ENCODE data around the gene LETM1. TPM values are rescaled to one million over a fixed set of nuclear protein-coding genes. Genes with fewer than 3 reads are reported as not detected.

LETM1 gene
- total RNA-seq, 1 experiment from 2014 or later: 67.3 TPM

- RAD21 ChIA-PET (ENCODE audit: low non-redundant PET in 1 of 2, low total read pairs in 2 of 2, uncharacterized antibody in 2 of 2, unreplicated experiment in 2 of 2): no interaction called here
- DNase-seq (ENCODE audit: low read depth, low spot score): no peak
- ATAC-seq: no peak
- H3K79me2 ChIP-seq (ENCODE audit: insufficient read depth, low read length): no peaks in the 10 kb centered on the region; the same call in 1 of the 2 replicates
- H2AFZ ChIP-seq (ENCODE audit: low read depth, low read length, poor library complexity, severe bottlenecking): no peak overlapping the region
- intact Hi-C loops (cut with micrococcal nuclease): no loop called here
- no peak overlapping the region for H3K4me3 ChIP-seq (replicated peaks in 1 of 2; ENCODE audit: low read depth in 1 of 2, low read length in 2 of 2)
- CTCF ChIA-PET: no interaction called here
- H4K20me1 ChIP-seq (ENCODE audit: insufficient read depth): no peaks in the 10 kb centered on the region
- no peak overlapping the region for H3K27ac ChIP-seq (ENCODE audit: low read depth, low read length)
- POLR2A ChIA-PET: no interaction called here
- H3K9me2 ChIP-seq (ENCODE audit: insufficient read depth): no peaks in the 10 kb centered on the region
- no peaks in the 10 kb centered on the region for H3K27me3 ChIP-seq (ENCODE audit: insufficient read depth, low read length)
- no peak for TF ChIP-seq RAD21 (IDR thresholded peaks at IDR 0.05; ENCODE audit: low read depth)
- TF ChIP-seq SRF (IDR thresholded peaks at IDR 0.05; ENCODE audit: low read depth): no peak
- TF ChIP-seq JUND (IDR thresholded peaks at IDR 0.05): no peak
- no peak for TF ChIP-seq POLR2A (IDR thresholded peaks at IDR 0.05; ENCODE audit: borderline replicate concordance, extremely low read depth, insufficient read depth, insufficient read length)
- no peak for TF ChIP-seq EGR1 (IDR thresholded peaks at IDR 0.05; ENCODE audit: low read depth)
- no peak for TF ChIP-seq CTCF (IDR thresholded peaks at IDR 0.05 in 2 of 3, conservative IDR thresholded peaks at IDR 0.05 in 1 of 3; ENCODE audit: borderline replicate concordance in 1 of 3, insufficient read depth in 1 of 3, low read depth in 2 of 3, low read length in 2 of 3)
- TF ChIP-seq SP1 (IDR thresholded peaks at IDR 0.05; ENCODE audit: low read depth): no peak
- TF ChIP-seq CBX3 (IDR thresholded peaks at IDR 0.05; ENCODE audit: low read depth): no peak
- TF ChIP-seq TCF7L2 (IDR thresholded peaks at IDR 0.05; ENCODE audit: borderline replicate concordance, extremely low read depth, insufficient read depth, insufficient read length): no peak
- no peak for TF ChIP-seq SIN3A (IDR thresholded peaks at IDR 0.05; ENCODE audit: low read depth)
- no peak for TF ChIP-seq ZFX (IDR thresholded peaks at IDR 0.05)
- TF ChIP-seq EZH2phosphoT487 (IDR thresholded peaks at IDR 0.05; ENCODE audit: borderline replicate concordance): no peak
- no peak for TF ChIP-seq EZH2 (IDR thresholded peaks at IDR 0.05)
- TF ChIP-seq YY1 (IDR thresholded peaks at IDR 0.05; ENCODE audit: extremely low read depth, insufficient replicate concordance, low read depth, low read length): no peak
- TF ChIP-seq ATF3 (IDR thresholded peaks at IDR 0.05): no peak
- TF ChIP-seq FOSL1 (IDR thresholded peaks at IDR 0.05; ENCODE audit: low read depth): no peak
- no peak for TF ChIP-seq POLR2AphosphoS5 (IDR thresholded peaks at IDR 0.05; ENCODE audit: low read depth, low read length)
- TF ChIP-seq ZNF274 (IDR thresholded peaks at IDR 0.05; ENCODE audit: low read depth, low read length): no peak
- no peaks in the 10 kb centered on the region for H3K9me3 ChIP-seq (ENCODE audit: control insufficient read depth in 1 of 2, insufficient read depth in 1 of 2, low read depth in 1 of 2, low read length in 2 of 2)
- H3K36me3 ChIP-seq (ENCODE audit: control insufficient read depth in 1 of 2, insufficient read depth in 2 of 2, low read length in 2 of 2): peaks cover 31 to 47% of the 10 kb centered on the region in 2 experiments; a peak in 3 of 4 replicates
- H3K9ac ChIP-seq (ENCODE audit: low read length): no peak overlapping the region
- H3K4me2 ChIP-seq (ENCODE audit: low read length): no peak overlapping the region
- no peaks in the 10 kb centered on the region for H3K4me1 ChIP-seq (ENCODE audit: control insufficient read depth in 1 of 2, insufficient read depth in 2 of 2, low read length in 2 of 2)
- no TSS peak for BruUV-seq (replicated peaks)
Measured at GRCh38 chr4:1823545-1823932, 32.4 kb downstream of the LETM1 start.
